OCI-LY7 (cell line): ENCODE results near the gene IRX5. TPM values are rescaled to one million over a fixed set of nuclear protein-coding genes. Genes with fewer than 3 reads are reported as not detected.

Source experiments
- BruUV-seq: library from RNA; stranded (reverse); fragments of 400-500 nt; replicated peaks from 2 replicates; lab custom pipeline; 2021; lab: Mats Ljungman, UMichigan
- CTCF ChIA-PET: fragments of 300-600 bp; sonication (Branson Sonifier 250); formaldehyde crosslinking; loops from one replicate; lab custom pipeline; 2022; ENCODE audit warnings: antibody characterized with exemption; ENCODE audit not compliant: unreplicated experiment; lab: Charles Lee
- POLR2A ChIA-PET: fragments of 300-600 bp; sonication (Branson Sonifier 250); formaldehyde crosslinking; loops from one replicate; lab custom pipeline; 2022; ENCODE audit warnings: antibody characterized with exemption; lab: Charles Lee
- DNase-seq: peaks from one replicate; pipeline ENCODE4 v3.0.0-alpha.2; 2015; ENCODE audit warnings: low spot score
- H2AFZ ChIP-seq: fragments of 200-600 bp; sonication (generic), shearing (Covaris generic); 2 replicates; pipeline ENCODE4 v1.6.1; 2014; ENCODE audit warnings: mild to moderate bottlenecking, antibody characterized with exemption, low read length, moderate library complexity
- H3K27ac ChIP-seq: fragments of 200-600 bp; sonication (generic); 2 replicates; pipeline ENCODE4 v1.5.1; 2014; ENCODE audit warnings: mixed run types, low read depth, mild to moderate bottlenecking, moderate library complexity, low read length, inconsistent platforms; ENCODE audit not compliant: poor library complexity, severe bottlenecking
- H3K36me3 ChIP-seq: fragments of 200-600 bp; sonication (generic); 2 replicates; pipeline ENCODE4 v1.6.1; 2014; ENCODE audit warnings: mild to moderate bottlenecking, antibody characterized with exemption, low read length, moderate library complexity, mixed read lengths; ENCODE audit not compliant: insufficient read depth
- H3K4me1 ChIP-seq: fragments of 200-600 bp; sonication (generic); 2 replicates; pipeline ENCODE4 v1.5.1; 2014; ENCODE audit warnings: mild to moderate bottlenecking, low read length; ENCODE audit not compliant: insufficient read depth, poor library complexity, severe bottlenecking
- H3K4me2 ChIP-seq: fragments of 200-600 bp; sonication (generic); 2 replicates; pipeline ENCODE4 v1.6.1; 2014; ENCODE audit warnings: mild to moderate bottlenecking, low read length
- H3K4me3 ChIP-seq: fragments of 200-600 bp; sonication (generic); 2 replicates; pipeline ENCODE4 v1.5.1; 2014; ENCODE audit warnings: mild to moderate bottlenecking, low read depth, low read length; ENCODE audit not compliant: poor library complexity, severe bottlenecking
- H3K79me2 ChIP-seq: fragments of 200-600 bp; sonication (generic); 2 replicates; pipeline ENCODE4 v1.6.1; 2016; ENCODE audit warnings: low read depth, mild to moderate bottlenecking, low read length, moderate library complexity, mixed read lengths; ENCODE audit not compliant: insufficient read depth
- H3K9me2 ChIP-seq: fragments of 200-600 bp; sonication (generic); 2 replicates; pipeline ENCODE4 v1.6.1; 2016; ENCODE audit warnings: mild to moderate bottlenecking, low read length, mixed read lengths; ENCODE audit not compliant: insufficient read depth
- H3K9me3 ChIP-seq: fragments of 200-600 bp; sonication (generic); 2 replicates; pipeline ENCODE4 v1.6.1; 2014; ENCODE audit warnings: mild to moderate bottlenecking, mixed run types, low read length, mixed read lengths
- H4K20me1 ChIP-seq: fragments of 200-600 bp; sonication (generic); 2 replicates; pipeline ENCODE4 v1.6.1; 2014; ENCODE audit warnings: mild to moderate bottlenecking, antibody characterized with exemption, low read length, moderate library complexity, mixed read lengths; ENCODE audit not compliant: insufficient read depth
- EZH2phosphoT487 ChIP-seq: fragments of 200-600 bp; sonication (generic); IDR thresholded peaks from 2 replicates; pipeline ENCODE4 v1.6.1; 2018; ENCODE audit warnings: low read depth, borderline replicate concordance, mild to moderate bottlenecking, mixed run types, antibody characterized with exemption, low read length, moderate library complexity, mixed read lengths
- intact Hi-C: fragments of 100-400 bp; cut with micrococcal nuclease; formaldehyde crosslinking; loops from one replicate; pipeline ENCODE4 v1.10.0; 2022; ENCODE audit not compliant: unreplicated experiment
- total RNA-seq, 2 experiments: library from RNA; depleted of rRNA in 1 of 2; stranded (reverse); fragments of >200 nt in 1 of 2; shearing (Covaris generic) in 1 of 2; gene quantifications; 2 replicates each; pipeline ENCODE4 v1.2.3, GENCODE V29; 2014 to 2022
- TF ChIP-seq, protein P1 (sequence below): fragments of 200-600 bp; sonication (generic); conservative IDR thresholded peaks from 2 replicates; pipeline ENCODE4 v1.5.1; 2014; ENCODE audit warnings: mild to moderate bottlenecking, antibody characterized with exemption, low read length, moderate library complexity, mixed read lengths

IRX5 gene
- total RNA-seq, 2 experiments from 2014 or later = 5.1 to 5.9 TPM

- H3K4me1 ChIP-seq = peaks cover 18% of the 10 kb centered on the region
- intact Hi-C loops = no loop called here
- TF ChIP-seq, protein P1, sequence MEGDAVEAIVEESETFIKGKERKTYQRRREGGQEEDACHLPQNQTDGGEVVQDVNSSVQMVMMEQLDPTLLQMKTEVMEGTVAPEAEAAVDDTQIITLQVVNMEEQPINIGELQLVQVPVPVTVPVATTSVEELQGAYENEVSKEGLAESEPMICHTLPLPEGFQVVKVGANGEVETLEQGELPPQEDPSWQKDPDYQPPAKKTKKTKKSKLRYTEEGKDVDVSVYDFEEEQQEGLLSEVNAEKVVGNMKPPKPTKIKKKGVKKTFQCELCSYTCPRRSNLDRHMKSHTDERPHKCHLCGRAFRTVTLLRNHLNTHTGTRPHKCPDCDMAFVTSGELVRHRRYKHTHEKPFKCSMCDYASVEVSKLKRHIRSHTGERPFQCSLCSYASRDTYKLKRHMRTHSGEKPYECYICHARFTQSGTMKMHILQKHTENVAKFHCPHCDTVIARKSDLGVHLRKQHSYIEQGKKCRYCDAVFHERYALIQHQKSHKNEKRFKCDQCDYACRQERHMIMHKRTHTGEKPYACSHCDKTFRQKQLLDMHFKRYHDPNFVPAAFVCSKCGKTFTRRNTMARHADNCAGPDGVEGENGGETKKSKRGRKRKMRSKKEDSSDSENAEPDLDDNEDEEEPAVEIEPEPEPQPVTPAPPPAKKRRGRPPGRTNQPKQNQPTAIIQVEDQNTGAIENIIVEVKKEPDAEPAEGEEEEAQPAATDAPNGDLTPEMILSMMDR = no peak
- TF ChIP-seq EZH2phosphoT487 = no peak
- ChIA-PET CTCF (no interaction called here), POLR2A (interaction anchor here (0.6 to 1.5 kb wide), 4 partner anchors 16 to 122 kb away, joined by 3 to 5 read pairs (median 3); no protein-coding TSS in a partner anchor)
- H4K20me1 ChIP-seq = peaks cover 11% of the 10 kb centered on the region; the same call in 1 of the 2 replicates
- BruUV-seq = no TSS peak
- DNase-seq = no peak
- H3K4me3 ChIP-seq = peak overlapping the region; percentile 91
- peak overlapping the region; percentile 79 for H3K27ac ChIP-seq
- no peak overlapping the region for H2AFZ ChIP-seq
- peak overlapping the region; percentile 79 for H3K4me2 ChIP-seq
- H3K9me3 ChIP-seq = no peaks in the 10 kb centered on the region
- H3K9me2 ChIP-seq = no peaks in the 10 kb centered on the region
- H3K79me2 ChIP-seq = peaks cover 29% of the 10 kb centered on the region
- H3K36me3 ChIP-seq = peaks cover 4% of the 10 kb centered on the region; the same call in 1 of the 2 replicates
These were observed 129 bp downstream of the IRX5 start for GRCh38 chr16:54930869-54931119.

DNA sequence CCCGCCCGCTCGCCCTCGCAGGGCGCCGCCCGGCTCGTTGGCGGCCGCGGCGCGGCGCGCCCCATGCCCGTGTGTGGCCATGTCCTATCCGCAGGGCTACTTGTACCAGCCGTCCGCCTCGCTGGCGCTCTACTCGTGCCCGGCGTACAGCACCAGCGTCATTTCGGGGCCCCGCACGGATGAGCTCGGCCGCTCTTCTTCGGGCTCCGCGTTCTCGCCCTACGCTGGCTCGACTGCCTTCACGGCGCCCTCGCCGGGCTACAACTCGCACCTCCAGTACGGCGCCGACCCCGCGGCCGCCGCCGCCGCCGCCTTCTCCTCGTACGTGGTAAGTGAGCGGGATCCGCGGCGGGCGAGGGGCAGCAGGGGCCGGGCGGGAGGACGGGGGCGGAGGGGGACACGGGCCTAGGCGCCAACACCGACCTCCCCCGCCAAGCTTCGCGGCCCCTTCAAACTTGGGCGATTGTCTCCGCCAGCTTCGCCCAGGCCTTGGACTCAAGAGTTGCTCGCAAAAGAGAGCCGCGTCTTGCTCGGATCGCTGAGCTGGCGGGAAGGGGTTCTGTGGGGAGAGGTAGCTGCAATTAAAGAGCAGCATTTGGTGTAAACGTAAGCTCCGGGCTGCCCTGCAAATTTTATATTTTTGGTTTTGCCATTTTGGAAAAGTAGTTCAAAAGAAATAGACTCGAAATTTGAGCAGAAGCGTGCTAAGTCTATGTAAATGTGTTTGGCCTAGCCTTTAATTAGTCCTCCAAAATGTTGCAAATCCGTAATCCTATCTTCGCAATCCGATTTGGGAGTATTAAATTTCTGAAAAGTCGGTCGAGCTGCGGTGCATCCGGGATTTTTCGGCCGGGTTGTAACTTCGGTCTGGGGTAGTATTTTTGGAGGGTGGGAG lies 702 bp downstream of the IRX5 start:
- intact Hi-C loops = no loop called here
- ChIA-PET CTCF (interaction anchor here (0.6 kb wide), 1 partner anchor 289 kb away, joined by 3 read pairs; no protein-coding TSS in a partner anchor), POLR2A (interaction anchor here (0.6 to 1.5 kb wide), 5 partner anchors 16 to 123 kb away, joined by 3 to 5 read pairs (median 3); no protein-coding TSS in a partner anchor)
- Histone ChIP-seq H4K20me1 (peaks cover 8% of the 10 kb centered on the region; the same call in 1 of the 2 replicates), H3K4me3 (peak overlapping the region; percentile 91), H3K27ac (no peak overlapping the region), H3K4me1 (peaks cover 12% of the 10 kb centered on the region), H3K36me3 (peaks cover 4% of the 10 kb centered on the region; the same call in 1 of the 2 replicates), H2AFZ (no peak overlapping the region), H3K9me2 (no peaks in the 10 kb centered on the region), H3K79me2 (peaks cover 23% of the 10 kb centered on the region), H3K9me3 (no peaks in the 10 kb centered on the region), H3K4me2 (peak overlapping the region; percentile 79)
- no peak for DNase-seq
- BruUV-seq = no TSS peak
- TF ChIP-seq, protein P1 = no peak
- TF ChIP-seq EZH2phosphoT487 = no peak
